Prostate gland (tissue), 2 donors: ENCODE data around the gene ITIH3. TPM values are rescaled to one million over a fixed set of nuclear protein-coding genes. Genes with fewer than 3 reads are reported as not detected.

ENCODE experiments used
- DNase-seq: peaks from one replicate; pipeline ENCODE4 v3.0.0-alpha.2; 2019; ENCODE audit warnings: low spot score
- H3K27ac ChIP-seq, 2 donors: fragments of 200-600 bp; sonication (generic); 2 replicates each; pipeline ENCODE4 v1.5.1; 2017 to 2019
- H3K27me3 ChIP-seq: fragments of 200-600 bp; sonication (generic); replicated peaks from 2 replicates; pipeline ENCODE4 v1.5.1; 2019; ENCODE audit not compliant: insufficient read depth
- H3K36me3 ChIP-seq, 2 donors: fragments of 200-600 bp; sonication (generic); 1 replicate in 1 of 2; 2 replicates in 1 of 2; pipeline versions ENCODE4 v1.5.1 to v1.8.1; 2017 to 2019
- H3K4me1 ChIP-seq: fragments of 200-600 bp; sonication (generic); replicated peaks from 2 replicates; pipeline ENCODE4 v1.5.1; 2019
- H3K4me3 ChIP-seq, 2 donors: fragments of 200-600 bp; sonication (generic); 2 replicates each; pipeline ENCODE4 v1.5.1; 2017 to 2019
- H3K9me3 ChIP-seq: fragments of 200-600 bp; sonication (generic); 2 replicates; pipeline ENCODE4 v1.5.1; 2017
- CTCF ChIP-seq, 4 experiments: fragments of 200-600 bp in 2 of 4; fragments of 450-650 bp in 2 of 4; sonication (generic) in 2 of 4; IDR thresholded peaks; 1 replicate in 3 of 4; 2 replicates in 1 of 4; pipeline ENCODE4 v1.5.1; 2016 to 2019; ENCODE audit warnings: antibody characterized with exemption in 4 of 4, mild to moderate bottlenecking in 2 of 4, moderate library complexity in 2 of 4
- POLR2A ChIP-seq: fragments of 450-650 bp; IDR thresholded peaks from one replicate; pipeline ENCODE4 v1.6.1; 2016; ENCODE audit warnings: antibody characterized with exemption, mild to moderate bottlenecking
- POLR2AphosphoS5 ChIP-seq: sonication (generic); formaldehyde crosslinking; IDR thresholded peaks from one replicate; pipeline ENCODE4 v1.6.1; 2017; ENCODE audit warnings: antibody characterized with exemption
- WGBS: methylation state at CpG from one replicate; pipeline ENCODE4 v1.1.5; 2018; 5-methylcytosine and 5-hydroxymethylcytosine counted together
- intact Hi-C: fragments of 100-400 bp; cut with DNase I; formaldehyde crosslinking; loops from one replicate; pipeline ENCODE4 v1.14.2; 2022
- total RNA-seq, 2 donors: library from RNA; depleted of rRNA; stranded (reverse); fragments of >200 nt; gene quantifications; one replicate each; pipeline ENCODE4 v1.1.0, GENCODE V29; 2016

The ITIH3 gene
- total RNA-seq, 2 donors from 2014 or later = 0.46 to 9.6 TPM

- Histone ChIP-seq H3K4me1 (no peaks in the 10 kb centered on the region), H3K36me3 (no peaks in the 10 kb centered on the region), H3K27me3 (no peaks in the 10 kb centered on the region), H3K4me3 (no peak overlapping the region), H3K27ac (no peak overlapping the region), H3K9me3 (no peaks in the 10 kb centered on the region)
- no peak for TF ChIP-seq POLR2AphosphoS5
- TF ChIP-seq CTCF (IDR thresholded peaks at IDR 0.05) = no peak
- TF ChIP-seq POLR2A = no peak
- no peak for DNase-seq
- WGBS = 91% methylated on average over 7 of the region's 7 CpGs
- intact Hi-C loops = no loop called here
Observed at GRCh38 chr3:52817860-52818259, 23.3 kb downstream of the ITIH3 start.

GRCh38 chr3:52819936-52820335, 25.3 kb downstream of the ITIH3 start:
- TF ChIP-seq POLR2A = no peak
- no peak for TF ChIP-seq CTCF (IDR thresholded peaks at IDR 0.05)
- no peak for TF ChIP-seq POLR2AphosphoS5
- H3K9me3 ChIP-seq = no peaks in the 10 kb centered on the region
- intact Hi-C loops = no loop called here
- H3K27ac ChIP-seq = no peak overlapping the region
- no peak overlapping the region for H3K4me3 ChIP-seq
- no peaks in the 10 kb centered on the region for H3K36me3 ChIP-seq
- no peak for DNase-seq
- 80% methylated on average over 2 of the region's 2 CpGs for WGBS
- no peaks in the 10 kb centered on the region for H3K27me3 ChIP-seq
- H3K4me1 ChIP-seq = no peaks in the 10 kb centered on the region

GRCh38 chr3:52820736-52821135, 26.1 kb downstream of the ITIH3 start:
- H3K9me3 ChIP-seq = no peaks in the 10 kb centered on the region
- H3K27ac ChIP-seq = no peak overlapping the region
- WGBS = 65% methylated on average over 11 of the region's 11 CpGs
- DNase-seq = no peak
- TF ChIP-seq POLR2AphosphoS5 (no peak), CTCF (IDR thresholded peaks at IDR 0.05) (no peak), POLR2A (no peak)
- H3K27me3 ChIP-seq = no peaks in the 10 kb centered on the region
- H3K4me1 ChIP-seq = no peaks in the 10 kb centered on the region
- intact Hi-C loops = no loop called here
- H3K4me3 ChIP-seq = no peak overlapping the region
- H3K36me3 ChIP-seq = no peaks in the 10 kb centered on the region

GRCh38 chr3:52822363-52822762, 27.8 kb downstream of the ITIH3 start:
- 87% methylated on average over 5 of the region's 5 CpGs for WGBS
- Histone ChIP-seq H3K9me3 (no peaks in the 10 kb centered on the region), H3K27me3 (no peaks in the 10 kb centered on the region), H3K27ac (no peak overlapping the region), H3K36me3 (no peaks in the 10 kb centered on the region), H3K4me3 (no peak overlapping the region), H3K4me1 (no peaks in the 10 kb centered on the region)
- TF ChIP-seq CTCF (IDR thresholded peaks at IDR 0.05) = no peak
- no peak for TF ChIP-seq POLR2A
- no peak for TF ChIP-seq POLR2AphosphoS5
- intact Hi-C loops = no loop called here
- DNase-seq = no peak

- Histone ChIP-seq H3K4me3 (no peak overlapping the region), H3K9me3 (no peaks in the 10 kb centered on the region), H3K36me3 (no peaks in the 10 kb centered on the region), H3K27me3 (no peaks in the 10 kb centered on the region), H3K4me1 (no peaks in the 10 kb centered on the region), H3K27ac (no peak overlapping the region)
- intact Hi-C loops = no loop called here
- no peak for DNase-seq
- 97% methylated on average over 10 of the region's 10 CpGs for WGBS
- TF ChIP-seq CTCF (IDR thresholded peaks at IDR 0.05) (no peak), POLR2A (no peak), POLR2AphosphoS5 (no peak)
Observed at GRCh38 chr3:52824037-52824436, 29.4 kb downstream of the ITIH3 start.
